Esophagus squamous epithelium (tissue), 4 donors: ENCODE results near the gene HMCN2.

Source experiments
- CTCF ChIP-seq, 6 experiments: fragments of 450-650 bp in 4 of 6; fragments of 200-600 bp in 2 of 6; sonication (generic) in 2 of 6; IDR thresholded peaks; one replicate each; pipeline ENCODE4 v1.5.1; 2016 to 2019; ENCODE audit warnings: antibody characterized with exemption in 6 of 6, mild to moderate bottlenecking in 4 of 6, moderate library complexity in 4 of 6
- POLR2A ChIP-seq, 4 donors: fragments of 450-650 bp; IDR thresholded peaks; one replicate each; pipeline ENCODE4 v1.6.1; 2017; ENCODE audit warnings: antibody characterized with exemption in 4 of 4, mild to moderate bottlenecking in 4 of 4, moderate library complexity in 3 of 4

DNA sequence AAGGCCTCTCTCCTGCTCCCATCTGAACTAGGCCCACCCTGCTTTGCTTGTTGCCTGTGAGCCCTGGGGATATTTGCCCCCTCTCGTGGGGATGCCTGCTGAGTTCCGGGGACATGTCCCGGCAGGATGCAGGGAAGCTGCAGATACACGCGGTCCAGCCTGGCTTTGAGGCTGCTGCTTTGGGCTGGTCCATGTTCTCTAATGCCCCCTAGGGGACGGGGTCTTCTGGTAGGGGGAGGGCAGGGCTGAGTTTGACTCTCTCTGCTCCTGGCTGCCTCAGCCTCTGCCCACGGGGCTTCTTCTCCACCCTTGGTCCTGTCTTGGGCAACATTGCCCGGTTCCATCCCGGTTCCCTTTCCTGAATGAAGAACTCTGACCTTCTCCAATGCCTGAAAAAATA, 94.3 kb downstream of the HMCN2 start:
- TF ChIP-seq POLR2A (IDR thresholded peaks at IDR 0.05) = no peak
- TF ChIP-seq CTCF (IDR thresholded peaks at IDR 0.05) = no peak
